Ascending aorta (tissue), 2 donors: ENCODE measurements around the gene CD200. TPM values are rescaled to one million over a fixed set of nuclear protein-coding genes. Genes with fewer than 3 reads are reported as not detected.

Source experiments
- DNase-seq, 2 donors: peaks; one replicate each; pipeline ENCODE4 v3.0.0-alpha.2; 2019; ENCODE audit warnings: low spot score in 2 of 2
- H3K27ac ChIP-seq, 2 donors: fragments of 200-600 bp; sonication (generic); one replicate each; pipeline ENCODE4 v1.5.1; 2016 to 2017; ENCODE audit warnings: mild to moderate bottlenecking in 1 of 2
- H3K27me3 ChIP-seq: fragments of 200-600 bp; sonication (generic); one replicate; pipeline ENCODE4 v1.5.1; 2017
- H3K36me3 ChIP-seq, 2 donors: fragments of 200-600 bp; sonication (generic); one replicate each; pipeline ENCODE4 v1.5.1; 2016
- H3K4me1 ChIP-seq, 2 donors: fragments of 200-600 bp; sonication (generic); one replicate each; pipeline ENCODE4 v1.5.1; 2016 to 2017; ENCODE audit warnings: mild to moderate bottlenecking in 1 of 2
- H3K4me3 ChIP-seq, 2 donors: fragments of 200-600 bp; sonication (generic); one replicate each; pipeline ENCODE4 v1.5.1; 2016 to 2017; ENCODE audit warnings: mild to moderate bottlenecking in 1 of 2
- H3K9me3 ChIP-seq, 2 donors: fragments of 200-600 bp; sonication (generic); one replicate each; pipeline ENCODE4 v1.5.1; 2016
- CTCF ChIP-seq, 3 experiments: fragments of 200-600 bp in 2 of 3; fragments of 450-650 bp in 1 of 3; sonication (generic) in 2 of 3; IDR thresholded peaks; one replicate each; pipeline ENCODE4 v1.5.1; 2016 to 2019; ENCODE audit warnings: antibody characterized with exemption in 3 of 3, mild to moderate bottlenecking in 1 of 3, moderate library complexity in 1 of 3
- intact Hi-C: fragments of 100-400 bp; cut with DNase I; formaldehyde crosslinking; loops from one replicate; pipeline ENCODE4 v1.15.1; 2023
- total RNA-seq: library from RNA; depleted of rRNA; stranded (reverse); fragments of >200 nt; gene quantifications from one replicate; pipeline ENCODE4 v1.1.0, GENCODE V29; 2016

Gene CD200
- total RNA-seq, 1 donor from 2014 or later = 3.6 TPM

DNA sequence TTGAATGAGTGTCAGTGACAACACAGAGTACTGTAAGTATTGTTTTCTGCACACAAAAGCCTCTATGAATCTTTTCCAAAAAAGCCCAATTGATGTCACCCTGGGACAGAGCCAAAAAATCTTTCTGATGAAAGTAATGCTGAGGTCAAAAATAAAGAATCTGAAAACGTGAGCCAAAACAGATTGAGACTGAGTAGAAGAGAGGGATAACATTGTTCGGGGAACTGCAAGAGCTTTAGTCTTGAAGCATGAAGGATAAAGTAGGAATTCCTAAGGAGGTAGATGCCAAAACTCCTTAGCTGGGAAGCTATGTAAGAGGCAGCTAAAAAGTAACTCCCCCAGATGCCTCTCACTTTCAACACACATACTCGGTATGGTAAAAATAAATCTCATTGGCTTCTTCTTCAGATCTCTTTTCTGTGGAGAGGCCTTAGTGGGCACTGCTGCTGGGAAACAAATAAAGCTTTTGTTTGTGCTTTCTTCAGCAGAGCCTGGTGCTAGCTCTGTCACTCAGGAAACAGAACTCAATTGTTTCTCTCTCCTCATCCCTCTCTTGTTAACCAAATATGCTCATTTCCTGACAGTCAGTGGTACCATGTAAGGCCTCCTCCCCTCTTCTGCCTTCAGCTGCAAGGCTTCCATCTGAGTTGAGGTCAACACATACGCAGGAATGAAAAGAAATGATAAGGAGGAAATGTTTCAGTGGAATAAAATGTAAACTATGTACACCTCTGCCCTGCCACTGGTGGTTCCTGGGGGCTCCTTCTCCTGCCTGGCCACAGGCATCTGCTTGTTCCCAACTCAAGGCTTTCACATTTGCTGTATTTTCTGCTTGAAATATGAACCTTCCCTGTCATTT, 58.1 kb downstream of the CD200 start:
- TF ChIP-seq CTCF (IDR thresholded peaks at IDR 0.05) = no peak
- no peaks in the 10 kb centered on the region for H3K27me3 ChIP-seq
- intact Hi-C loops = no loop called here
- H3K27ac ChIP-seq = peak overlapping the region; percentile 92
- H3K9me3 ChIP-seq = no peaks in the 10 kb centered on the region
- peaks cover 7 to 18% of the 10 kb centered on the region in 2 donors for H3K4me1 ChIP-seq
- H3K4me3 ChIP-seq = no peak overlapping the region
- no peaks in the 10 kb centered on the region for H3K36me3 ChIP-seq
- DNase-seq = peak in 1 of 2 donors; percentile 64

GRCh38 chr3:112391648-112392047, 58.7 kb downstream of the CD200 start:
- H3K36me3 ChIP-seq = no peaks in the 10 kb centered on the region
- H3K4me3 ChIP-seq = no peak overlapping the region
- H3K27ac ChIP-seq = peak overlapping the region; percentile 92
- no peak for TF ChIP-seq CTCF (IDR thresholded peaks at IDR 0.05)
- H3K4me1 ChIP-seq = peaks cover 7 to 18% of the 10 kb centered on the region in 2 donors
- no peaks in the 10 kb centered on the region for H3K27me3 ChIP-seq
- DNase-seq = no peak
- no peaks in the 10 kb centered on the region for H3K9me3 ChIP-seq
- intact Hi-C loops = no loop called here

DNA sequence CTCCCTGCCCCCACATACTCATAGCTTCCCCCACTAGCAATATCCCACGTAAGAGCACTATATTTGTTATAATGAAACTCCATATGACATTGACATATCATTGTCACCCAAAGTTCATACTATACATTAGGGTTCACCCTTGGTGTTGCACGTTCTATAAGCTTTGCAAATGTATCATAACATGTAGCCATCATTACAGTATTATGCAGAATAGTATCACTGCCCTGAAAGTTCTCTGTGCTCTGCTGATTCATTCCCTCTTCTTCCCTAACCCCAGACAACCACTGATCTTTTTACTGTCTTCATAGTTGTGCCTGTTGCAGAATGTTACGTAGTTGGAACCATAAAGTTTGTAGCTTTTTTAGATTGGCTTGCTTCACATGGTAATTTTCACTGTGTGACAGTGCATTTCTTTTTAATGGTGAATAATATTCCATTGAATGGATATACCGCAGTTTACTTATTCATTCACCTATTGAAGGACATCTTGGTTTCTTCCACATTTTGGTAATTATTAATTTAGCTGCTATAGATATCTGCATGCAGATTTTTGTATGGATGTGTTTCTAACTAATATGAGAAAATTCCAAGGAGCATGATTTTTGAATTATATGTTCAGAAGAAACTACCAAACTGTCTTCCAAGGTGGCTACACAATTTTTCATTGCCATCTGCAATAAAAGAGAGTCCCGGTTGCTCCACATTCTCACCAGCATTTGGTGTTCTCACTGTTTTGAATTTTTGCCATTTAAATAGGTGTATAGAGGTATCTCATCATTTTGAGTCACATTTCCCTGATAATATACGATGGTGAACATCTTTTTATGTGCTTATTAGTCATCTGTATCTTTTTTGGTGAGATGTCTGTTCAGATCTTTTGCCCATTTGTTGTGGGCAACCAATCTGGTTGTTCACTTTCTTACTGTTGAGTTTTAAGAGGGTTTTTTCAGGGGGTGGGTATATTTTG, 59.7 kb downstream of the CD200 start:
- DNase-seq = no peak
- peaks cover 7 to 18% of the 10 kb centered on the region in 2 donors for H3K4me1 ChIP-seq
- no peaks in the 10 kb centered on the region for H3K9me3 ChIP-seq
- no peaks in the 10 kb centered on the region for H3K36me3 ChIP-seq
- intact Hi-C loops = no loop called here
- peak overlapping the region; percentile 92 for H3K27ac ChIP-seq
- no peaks in the 10 kb centered on the region for H3K27me3 ChIP-seq
- TF ChIP-seq CTCF (IDR thresholded peaks at IDR 0.05) = no peak
- no peak overlapping the region for H3K4me3 ChIP-seq

DNA sequence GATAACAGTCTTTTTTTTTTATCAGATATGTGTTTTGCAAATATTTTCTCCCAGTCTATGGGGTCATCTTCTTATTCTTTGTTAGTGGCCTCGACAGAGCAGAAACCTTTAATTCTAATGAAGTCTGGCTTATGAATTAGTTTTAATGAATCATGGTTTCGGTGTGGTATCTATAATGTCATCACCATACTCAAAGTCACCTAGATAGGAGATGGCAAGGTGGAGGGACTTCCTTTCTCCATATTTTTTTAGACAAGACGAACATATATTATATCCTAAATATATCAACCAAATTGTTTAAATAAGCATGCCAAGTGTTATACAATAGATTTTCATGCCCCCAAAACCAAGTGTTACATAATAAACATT, 60.4 kb downstream of the CD200 start:
- DNase-seq = no peak
- H3K9me3 ChIP-seq = no peaks in the 10 kb centered on the region
- H3K4me3 ChIP-seq = no peak overlapping the region
- TF ChIP-seq CTCF (IDR thresholded peaks at IDR 0.05) = no peak
- intact Hi-C loops = no loop called here
- peak overlapping the region in 1 of 2 donors; percentile 68 for H3K27ac ChIP-seq
- no peaks in the 10 kb centered on the region for H3K36me3 ChIP-seq
- H3K27me3 ChIP-seq = no peaks in the 10 kb centered on the region
- H3K4me1 ChIP-seq = peaks cover 7 to 18% of the 10 kb centered on the region in 2 donors

GRCh38 chr3:112394003-112394640, 61.2 kb downstream of the CD200 start:
- DNase-seq = peak in 1 of 2 donors; percentile 77
- H3K36me3 ChIP-seq = no peaks in the 10 kb centered on the region
- H3K27ac ChIP-seq = peak overlapping the region; percentile 57 to 68
- no peaks in the 10 kb centered on the region for H3K9me3 ChIP-seq
- peaks cover 7 to 18% of the 10 kb centered on the region in 2 donors for H3K4me1 ChIP-seq
- intact Hi-C loops = loop anchor here (1.0 to 2.0 kb wide), 2 partner anchors 15 to 62 kb away; no protein-coding TSS in a partner anchor
- no peaks in the 10 kb centered on the region for H3K27me3 ChIP-seq
- no peak for TF ChIP-seq CTCF (IDR thresholded peaks at IDR 0.05)
- H3K4me3 ChIP-seq = no peak overlapping the region
